HG03060 (cell line): ENCODE measurements around the gene PHC2.

Experiments used
- ATAC-seq: cut with Tn5 transposase; IDR thresholded peaks from one replicate; pipeline ENCODE4 v1.9.1; 2021; ENCODE audit warnings: low read depth, moderate number of reproducible peaks; ENCODE audit not compliant: unreplicated experiment

Gene PHC2

DNA sequence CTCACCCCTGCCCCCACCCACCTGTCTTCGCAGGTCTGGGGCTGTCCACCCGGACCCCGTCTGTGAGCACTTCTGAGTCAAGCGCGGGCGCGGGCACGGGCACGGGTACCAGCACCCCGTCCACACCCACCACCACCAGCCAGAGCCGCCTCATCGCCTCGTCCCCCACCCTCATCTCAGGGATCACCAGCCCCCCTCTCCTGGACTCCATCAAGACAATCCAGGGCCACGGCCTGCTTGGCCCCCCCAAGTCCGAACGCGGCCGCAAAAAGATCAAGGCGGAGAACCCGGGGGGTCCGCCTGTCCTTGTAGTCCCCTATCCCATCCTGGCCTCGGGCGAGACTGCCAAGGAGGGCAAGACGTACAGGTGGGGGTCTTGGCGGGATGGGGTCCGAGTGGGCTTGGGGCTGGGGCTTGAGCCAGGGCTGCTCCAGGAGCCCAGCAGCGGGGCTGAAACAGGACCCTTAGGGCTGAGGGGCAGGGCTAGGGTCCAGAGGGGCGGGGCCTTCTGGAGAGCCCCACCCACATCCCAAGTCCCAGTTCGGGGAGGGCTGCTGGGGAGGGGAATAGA lies 150.7 kb downstream of the PHC2 start:
- ATAC-seq: no peak

DNA sequence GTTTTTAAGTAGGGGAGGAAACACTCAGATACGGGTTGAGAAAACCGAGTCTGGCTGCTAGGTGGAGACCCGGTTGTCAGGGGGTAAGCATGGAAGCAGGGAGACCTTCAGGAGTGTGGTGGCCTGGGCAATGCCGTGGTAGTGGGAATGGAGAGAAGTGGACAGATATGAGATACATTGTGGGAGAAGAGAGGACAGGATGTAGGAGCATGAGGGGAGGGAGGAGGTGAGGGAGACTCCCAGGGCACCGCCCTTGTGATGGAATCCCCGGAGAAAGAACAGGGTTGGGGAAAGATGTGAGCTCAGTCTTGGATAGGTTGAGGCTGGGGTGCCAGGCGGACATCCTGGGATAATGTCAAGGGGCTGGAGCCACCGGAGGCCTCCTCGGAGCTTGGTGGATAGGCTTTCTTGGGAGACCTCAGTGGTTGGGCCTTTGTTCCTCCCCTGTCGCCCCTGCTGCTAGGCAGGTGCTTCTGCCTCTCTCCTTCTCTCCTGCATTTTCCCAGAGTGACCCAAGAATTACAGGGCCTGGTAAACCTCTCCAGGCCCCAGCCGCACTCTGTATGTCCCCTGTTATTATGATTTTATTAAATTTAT lies 153.3 kb downstream of the PHC2 start:
- ATAC-seq: no peak

DNA sequence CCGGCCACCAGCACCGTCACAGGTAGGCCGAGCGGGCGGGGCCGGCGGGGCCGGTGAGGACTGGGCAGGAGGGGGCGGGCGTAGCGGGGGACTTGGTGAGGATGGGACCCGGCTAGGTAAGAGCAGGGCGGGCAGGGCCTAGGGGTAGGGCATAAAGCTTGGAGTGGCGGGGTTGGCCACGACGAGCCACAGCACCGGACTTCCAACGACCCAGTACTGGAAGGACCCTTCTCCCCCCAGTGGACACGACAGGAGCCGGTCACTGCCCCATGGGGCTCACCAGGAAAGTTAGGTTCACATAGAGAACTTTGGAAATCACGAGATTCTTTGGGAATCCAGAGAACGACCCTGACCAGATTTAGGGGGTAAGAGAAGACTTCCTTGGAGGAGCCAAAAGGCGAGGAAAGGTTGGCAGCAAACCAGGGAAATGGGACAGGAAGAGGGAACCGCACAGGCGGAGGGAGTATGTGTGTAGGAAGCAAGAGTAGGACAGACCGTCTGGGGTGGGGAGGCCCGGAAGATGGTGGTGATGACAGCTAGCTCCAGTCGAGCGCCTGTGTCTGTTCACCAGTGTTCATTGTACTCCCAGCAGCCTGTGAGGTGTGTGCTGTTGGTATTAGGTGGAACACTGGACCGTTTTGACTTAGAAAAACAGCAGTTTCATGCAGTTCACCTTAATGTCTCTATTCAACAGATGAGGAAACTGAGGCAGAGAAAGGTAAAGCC lies 154.2 kb downstream of the PHC2 start:
- ATAC-seq: no peak

DNA sequence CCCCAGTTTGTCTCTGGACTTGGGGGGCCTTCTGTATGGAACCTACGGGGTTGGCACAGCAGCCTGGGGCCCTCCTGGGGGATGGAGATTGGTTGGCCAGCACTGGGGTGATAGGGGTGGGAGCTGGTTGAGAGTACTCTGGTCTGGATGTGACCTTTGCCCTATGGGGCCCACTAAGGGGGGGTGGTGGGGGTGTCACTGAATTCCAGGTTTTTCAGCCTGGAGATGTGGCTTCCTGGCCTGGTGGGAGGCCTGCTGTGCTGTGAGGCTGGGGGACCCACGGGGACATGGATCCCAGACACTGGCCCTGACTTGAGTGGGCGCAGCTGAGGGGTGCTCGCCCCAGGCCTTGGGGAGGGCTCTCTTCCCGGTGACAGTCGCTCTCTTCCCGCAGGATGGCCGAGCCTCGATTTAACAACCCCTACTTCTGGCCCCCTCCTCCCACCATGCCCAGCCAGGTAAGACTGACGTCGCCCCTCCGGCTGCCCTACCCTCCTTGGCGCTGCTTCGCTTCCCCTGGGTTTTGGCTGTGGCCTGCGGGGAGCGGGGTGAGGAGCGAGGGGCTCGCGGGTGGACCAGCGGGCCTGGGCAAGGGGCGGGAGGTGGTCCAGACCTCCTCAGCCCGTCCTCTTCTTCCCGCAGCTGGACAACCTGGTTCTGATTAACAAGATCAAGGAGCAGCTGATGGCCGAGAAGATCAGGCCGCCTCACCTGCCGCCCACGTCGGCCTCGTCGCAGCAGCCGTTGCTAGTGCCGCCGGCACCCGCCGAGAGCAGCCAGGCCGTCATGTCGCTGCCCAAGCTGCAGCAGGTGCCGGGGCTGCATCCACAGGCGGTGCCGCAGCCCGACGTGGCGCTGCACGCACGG lies 155.0 kb downstream of the PHC2 start:
- ATAC-seq: no peak

DNA sequence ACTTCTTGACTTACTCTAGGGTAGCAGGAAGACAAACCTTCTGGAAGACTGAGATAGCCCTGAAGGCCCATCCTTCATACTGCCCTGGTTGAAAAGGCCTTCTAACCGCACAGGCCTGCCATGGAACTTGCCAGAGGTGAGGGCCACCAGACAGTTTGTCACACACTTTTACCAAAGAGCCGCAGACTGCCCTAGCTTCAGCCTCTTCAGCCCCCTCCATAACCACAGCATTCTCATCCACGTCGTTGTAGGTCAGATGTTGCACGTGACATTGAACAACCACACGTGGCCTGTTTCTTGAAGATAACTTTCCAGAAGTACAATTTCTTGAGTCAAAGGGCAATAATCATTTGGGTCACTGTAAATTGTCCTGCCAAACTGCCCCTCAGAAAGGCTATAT lies 155.7 kb downstream of the PHC2 start:
- ATAC-seq: no peak

DNA sequence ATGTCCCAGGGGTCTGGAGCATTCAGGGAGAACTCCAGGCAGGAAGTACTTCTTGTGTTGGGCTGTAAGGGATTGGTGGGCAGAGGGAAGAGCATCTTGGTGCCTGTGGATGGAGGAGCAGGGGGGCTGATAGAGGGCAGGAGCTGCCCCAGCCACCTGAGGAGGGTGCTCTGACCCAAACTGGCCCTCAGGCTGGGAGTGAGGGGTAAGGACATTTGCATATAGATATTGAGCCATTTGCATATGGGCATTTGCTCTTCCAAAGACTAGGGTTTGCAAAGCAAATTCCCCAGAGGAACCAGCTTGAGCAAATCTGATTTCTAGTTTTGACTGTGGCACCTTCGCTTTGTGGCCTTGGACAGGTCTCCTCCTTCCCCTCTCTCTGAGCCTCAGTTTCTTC lies 156.4 kb downstream of the PHC2 start:
- ATAC-seq: no peak

DNA sequence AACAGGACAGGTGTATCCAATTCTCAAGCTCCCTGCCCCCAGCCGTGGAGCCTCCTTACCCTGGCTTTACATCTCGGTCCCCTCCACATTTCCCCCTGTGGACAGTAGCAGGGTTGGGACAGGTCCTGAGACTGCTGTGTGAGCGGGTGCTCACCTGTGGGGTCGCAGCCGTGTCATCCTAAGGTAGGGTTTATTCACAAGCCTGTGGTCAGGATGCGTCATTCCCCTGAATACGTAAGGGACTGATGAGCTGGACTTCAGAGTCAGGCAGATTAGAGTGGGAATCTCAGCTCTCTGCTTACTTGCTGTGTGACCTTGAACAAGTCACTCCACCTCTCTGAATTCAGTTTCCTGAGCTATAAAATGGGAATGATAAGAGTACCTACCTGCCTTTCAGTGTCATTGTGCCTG lies 156.9 kb downstream of the PHC2 start:
- no peak for ATAC-seq
